HL-60/S4 treated with retinoic acid at 250 ng/mL for 4 days and 3 days (cell line): ENCODE data around the gene PHOSPHO1.

Experiments used
- in situ Hi-C: fragments of 300-500 bp; cut with MboI; formaldehyde crosslinking; loops from 2 replicates; pipeline ENCODE4 v1.7.0; 2022; ENCODE audit warnings: low sequenced_read_pairs

The PHOSPHO1 gene

DNA sequence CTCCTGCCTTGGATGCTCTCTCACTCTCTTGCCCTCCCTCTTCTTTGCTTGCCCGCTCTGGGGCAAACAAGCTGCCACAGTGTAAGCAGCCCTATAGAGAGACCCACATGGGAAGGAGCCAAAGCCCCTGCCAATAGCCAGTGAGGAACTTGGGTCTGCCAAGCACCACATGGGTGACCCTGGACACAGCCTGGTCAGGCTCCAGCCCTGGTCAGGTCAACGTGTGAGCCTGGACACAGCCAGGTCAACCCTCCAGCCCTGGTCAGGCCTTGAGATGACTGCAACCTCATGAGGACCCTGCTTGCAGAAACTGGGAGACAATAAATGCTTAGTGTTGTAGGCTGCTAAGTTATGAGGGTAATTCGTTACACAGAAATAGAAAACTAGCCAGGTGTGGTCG is 14.3 kb upstream of the PHOSPHO1 start:
- in situ Hi-C loops = no loop called here

DNA sequence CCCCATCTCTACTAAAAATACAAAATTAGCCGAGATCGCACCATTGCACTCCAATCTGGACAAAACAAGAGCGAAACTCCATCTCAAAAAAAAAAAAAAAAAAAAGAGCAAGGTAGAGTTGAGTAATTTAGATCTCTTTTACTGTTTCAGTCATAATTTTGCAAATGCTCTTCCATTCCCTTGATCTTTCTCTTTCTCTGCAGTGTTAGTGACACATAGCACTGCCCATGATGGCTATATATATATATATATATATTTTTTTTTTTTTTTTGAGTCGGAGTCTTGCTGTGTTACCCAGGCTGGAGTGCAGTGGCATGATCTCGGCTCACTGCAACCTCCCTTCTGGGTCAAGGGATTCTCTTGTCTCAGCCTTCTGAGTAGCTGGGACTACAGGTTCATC is 12.2 kb upstream of the PHOSPHO1 start:
- in situ Hi-C loops = no loop called here

DNA sequence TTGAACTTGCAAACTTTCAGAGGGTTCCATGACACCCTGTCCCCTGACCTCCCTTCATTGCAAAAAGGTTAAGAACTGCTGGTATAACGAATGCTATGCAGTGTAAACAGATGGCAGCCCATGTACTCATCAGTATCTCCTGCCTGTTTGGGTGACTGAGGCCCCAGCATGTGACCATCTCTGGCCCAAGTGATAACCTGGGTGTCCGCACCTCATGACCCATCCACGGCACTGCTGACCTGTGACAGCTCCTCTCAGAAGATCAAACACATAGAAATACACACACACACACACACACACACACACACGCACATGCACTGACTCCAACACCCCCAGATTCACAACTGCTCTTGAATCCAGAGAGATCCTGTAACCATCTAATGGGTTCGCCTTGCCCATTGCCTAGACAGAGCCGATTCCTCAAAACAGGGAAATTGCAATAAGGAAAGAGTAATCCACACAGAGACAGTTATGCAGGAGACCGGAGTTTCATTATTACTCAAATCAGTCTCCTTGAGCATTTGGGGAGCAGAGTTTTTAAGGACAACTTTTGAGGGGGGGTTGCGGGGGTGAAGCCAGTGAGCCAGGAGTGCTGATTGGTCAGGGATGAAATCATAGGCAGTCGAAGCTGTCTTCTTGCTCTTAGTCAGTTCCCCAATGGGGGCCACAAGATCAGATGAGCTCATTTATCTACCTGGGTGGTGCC is 11.3 kb upstream of the PHOSPHO1 start:
- in situ Hi-C loops = no loop called here

DNA sequence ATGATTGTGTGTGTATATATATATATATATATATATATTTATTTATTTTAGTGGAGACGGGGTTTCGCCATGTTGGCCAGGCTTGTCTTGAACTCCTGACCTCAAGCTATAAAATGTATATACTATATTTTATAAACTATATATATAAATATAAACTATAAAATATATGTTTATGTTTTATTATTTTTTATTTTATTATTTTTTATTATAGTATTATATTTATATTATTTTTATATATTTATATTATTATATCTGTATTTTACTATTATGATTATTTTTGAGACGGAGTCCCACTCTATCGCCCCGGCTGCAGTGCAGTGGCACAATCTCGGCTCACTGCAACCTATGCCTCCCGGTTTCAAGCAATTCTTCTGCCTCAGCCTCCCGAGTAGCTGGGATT is 10.5 kb upstream of the PHOSPHO1 start:
- in situ Hi-C loops = no loop called here

DNA sequence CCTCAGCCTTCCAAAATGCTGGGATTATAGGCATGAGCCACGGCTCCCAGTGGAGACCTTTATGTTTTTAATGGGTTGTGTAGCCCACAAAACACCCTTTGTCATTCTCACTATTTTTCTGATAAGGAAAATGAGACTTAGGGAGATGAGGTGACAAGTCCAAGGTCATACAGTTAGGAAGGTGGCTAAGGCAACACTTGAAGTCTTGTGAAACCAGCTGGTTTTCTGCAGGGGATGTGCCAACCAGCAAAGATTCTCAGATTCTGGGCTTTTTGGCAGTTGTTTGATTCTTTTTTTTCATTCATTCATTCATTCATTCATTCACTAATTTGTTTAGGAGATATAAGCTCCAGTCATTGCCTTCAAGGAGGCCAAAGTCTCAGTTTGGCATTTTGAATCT is 10.0 kb upstream of the PHOSPHO1 start:
- in situ Hi-C loops = no loop called here

DNA sequence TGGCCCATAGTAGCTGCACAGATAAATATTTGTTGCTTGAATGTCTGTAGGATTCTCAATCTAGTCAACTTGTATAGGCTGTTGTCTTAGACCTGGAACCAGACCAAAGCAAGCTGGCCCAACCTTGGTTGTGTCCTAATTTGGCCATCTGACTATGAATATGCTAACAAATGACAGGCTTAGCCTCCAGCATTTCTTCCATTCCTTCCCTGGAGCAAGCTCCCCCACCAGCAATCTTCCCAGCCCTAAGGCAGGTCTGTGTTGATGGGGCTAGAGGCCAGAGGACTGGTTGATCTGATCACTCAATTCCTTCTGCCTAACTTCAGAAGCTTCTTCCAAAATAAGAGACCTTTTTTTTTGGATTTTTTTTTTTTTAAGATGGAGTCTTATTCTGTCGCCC is 9.4 kb upstream of the PHOSPHO1 start:
- in situ Hi-C loops = no loop called here

DNA sequence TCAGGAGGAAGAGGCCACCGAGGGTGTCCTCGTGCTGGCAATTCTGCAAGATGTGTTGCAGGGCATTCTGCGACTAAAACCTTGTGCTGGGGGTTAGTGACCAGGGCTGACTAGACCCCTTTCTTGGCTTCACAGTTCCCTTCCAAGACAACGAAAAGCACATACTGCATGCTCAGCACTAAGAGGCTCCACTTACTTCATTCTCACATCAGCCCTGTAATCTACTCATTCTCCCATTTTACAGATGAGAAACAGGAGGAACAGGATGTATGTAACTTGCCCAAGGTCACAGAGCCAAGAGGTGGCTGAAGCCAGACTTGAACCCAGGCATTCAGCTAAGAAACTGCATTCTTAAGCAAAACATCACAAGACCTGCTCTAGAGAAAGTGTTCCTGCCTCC is 5.3 kb upstream of the PHOSPHO1 start:
- in situ Hi-C loops = no loop called here

DNA sequence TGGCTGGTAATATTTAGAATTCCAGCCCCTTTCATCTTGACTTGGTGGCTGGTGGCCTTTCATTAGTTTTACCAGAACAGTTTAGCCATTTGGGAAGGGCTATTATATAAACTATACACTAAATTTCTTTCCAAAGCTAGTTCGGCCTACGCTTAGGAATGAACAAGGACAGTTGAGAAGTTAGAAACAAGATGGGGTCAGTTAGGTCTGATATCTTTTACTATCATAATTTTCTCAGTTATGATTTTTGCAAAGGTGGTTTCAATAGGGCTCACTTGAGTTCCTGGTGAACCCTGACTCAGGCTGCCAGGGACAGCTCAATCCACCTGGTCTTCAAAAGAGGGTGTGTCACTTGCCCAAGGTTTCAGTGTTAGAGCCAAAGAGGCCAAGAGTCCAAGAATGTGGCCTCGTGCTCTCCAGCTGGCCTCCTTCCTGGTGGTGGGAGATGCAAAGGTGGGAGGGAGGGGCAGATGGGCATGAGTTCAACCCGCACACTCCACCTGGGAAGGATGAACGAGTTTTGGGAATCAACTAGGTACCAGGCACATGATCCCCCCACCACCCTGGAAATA is 4.0 kb upstream of the PHOSPHO1 start:
- in situ Hi-C loops = no loop called here

DNA sequence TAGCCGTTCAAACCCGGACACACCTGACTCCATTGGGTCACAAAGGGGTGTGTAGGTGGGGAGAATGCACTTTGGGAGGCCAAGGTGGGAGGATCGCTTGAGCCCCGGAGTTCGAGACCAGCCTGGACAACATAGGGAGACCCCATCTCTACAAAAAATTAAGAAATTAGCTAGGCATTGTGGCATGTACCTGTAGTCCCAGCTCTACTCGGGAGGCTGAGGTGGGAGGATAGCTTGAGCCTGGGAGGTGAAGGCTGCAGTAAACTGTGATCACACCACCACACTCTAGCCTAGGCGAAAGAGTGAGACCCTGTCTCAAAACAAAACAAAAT is 942 bp upstream of the PHOSPHO1 start:
- in situ Hi-C loops = no loop called here

DNA sequence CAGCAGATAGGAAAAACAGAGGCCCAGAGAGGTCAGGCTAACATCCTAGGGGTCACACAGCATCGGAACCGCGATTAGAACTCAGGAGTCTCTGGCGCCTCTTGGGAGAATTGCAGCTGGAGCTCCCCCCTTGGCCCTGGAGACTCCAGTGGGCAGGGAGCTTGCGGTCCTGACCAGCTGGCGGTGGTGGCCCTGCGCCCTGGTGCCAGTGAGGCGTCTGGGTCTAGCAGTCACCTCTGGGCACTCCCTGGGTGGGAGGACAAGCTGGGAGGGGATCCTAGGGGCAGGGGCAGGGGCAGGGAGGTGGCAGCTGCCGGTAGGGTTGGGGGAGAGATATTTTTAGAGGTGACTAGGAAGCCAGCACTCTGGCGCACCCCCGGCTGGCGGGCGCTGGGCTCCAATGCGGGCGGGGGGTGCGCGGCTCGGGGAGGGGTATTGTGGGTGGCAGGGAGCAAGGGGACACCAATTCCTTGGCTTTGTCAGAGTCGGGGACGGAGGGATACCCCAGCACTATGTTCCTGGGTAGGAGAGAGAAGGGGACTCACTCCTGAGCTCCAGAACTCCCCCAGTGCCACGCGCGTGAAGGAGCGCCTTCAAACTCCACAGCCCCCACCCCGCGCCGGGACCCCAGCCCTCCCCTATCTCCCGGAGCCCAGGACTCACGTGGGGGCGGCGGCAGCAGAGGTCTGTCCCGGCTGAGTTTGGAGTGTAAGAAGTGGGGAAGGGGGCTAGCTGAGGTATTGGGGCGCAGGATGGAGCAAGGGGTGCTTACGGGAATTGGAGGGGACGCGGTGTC is 584 bp downstream of the PHOSPHO1 start:
- in situ Hi-C loops = no loop called here

DNA sequence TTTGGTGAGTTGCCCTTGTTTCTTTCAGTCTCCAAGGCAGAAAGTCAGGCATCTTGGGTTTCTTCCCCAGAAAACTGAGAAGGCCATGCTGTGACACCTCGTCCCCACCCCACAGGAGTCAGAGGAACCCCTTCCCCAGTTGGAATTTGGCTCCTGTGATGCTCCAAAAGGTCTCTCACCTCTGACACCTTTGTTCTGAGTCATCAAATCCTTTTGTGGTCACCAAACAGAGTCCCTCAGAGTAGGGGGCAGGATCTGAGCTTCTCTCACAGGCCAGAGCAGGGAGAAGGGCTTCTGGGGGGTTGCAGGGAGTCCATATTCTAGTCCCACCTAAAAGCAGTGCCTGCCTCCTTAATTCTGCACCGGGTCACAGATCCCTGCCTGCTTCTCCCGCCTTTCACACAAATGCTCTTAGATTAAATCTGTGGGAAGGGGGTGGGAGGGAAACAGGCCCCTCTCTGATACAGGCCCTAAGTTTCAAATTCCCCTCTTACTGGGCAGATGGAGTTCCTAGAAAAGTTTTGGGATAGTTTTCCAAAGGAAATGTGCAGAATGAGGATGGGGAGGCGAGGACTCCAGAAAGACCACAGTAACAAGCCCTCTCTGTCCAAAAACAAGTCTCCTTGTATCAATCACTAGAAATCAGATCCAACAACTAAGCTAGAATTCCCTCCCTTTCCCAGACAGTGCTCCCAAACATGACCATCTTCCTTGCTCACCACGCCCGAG is 1.3 kb downstream of the PHOSPHO1 start:
- in situ Hi-C loops = no loop called here

DNA sequence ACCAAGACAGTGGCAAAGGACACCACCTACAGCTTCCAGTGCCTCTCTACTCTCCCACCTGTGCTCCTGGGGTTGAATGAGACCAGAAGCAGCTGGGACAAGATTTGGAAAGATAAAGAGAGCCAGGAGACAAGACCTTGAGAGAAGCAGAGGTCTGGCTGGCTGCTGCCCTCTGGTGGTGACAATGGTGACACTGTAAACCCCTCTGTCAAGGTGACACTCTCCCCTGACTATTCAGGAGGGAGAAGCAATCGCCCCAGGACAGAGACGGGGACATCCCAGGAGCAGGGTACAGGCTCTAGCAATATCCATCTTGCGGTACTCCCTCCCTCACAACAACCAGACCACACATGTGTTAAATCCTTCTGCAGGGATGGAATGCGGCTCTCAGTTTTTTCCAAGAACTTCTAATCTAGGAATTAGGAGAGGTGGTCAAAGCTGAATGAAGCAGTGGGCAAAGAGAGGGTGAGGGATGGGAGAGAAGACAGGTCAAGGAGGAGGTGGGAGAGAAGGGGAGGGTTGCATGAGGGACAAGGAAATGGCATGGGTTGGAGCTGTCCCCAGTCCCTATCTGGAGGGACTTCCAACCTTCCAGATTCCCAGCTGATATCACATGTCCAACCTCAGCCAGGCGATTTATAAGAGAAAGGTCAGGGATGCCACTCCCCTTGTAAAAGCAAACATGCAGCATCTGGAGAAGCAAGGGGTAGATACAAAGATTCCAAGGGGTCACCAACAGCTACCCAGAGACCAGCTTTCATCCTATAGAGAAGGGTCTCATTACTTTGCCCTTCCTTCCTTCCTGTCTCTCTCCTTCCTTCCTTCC is 2.9 kb downstream of the PHOSPHO1 start:
- in situ Hi-C loops = no loop called here

DNA sequence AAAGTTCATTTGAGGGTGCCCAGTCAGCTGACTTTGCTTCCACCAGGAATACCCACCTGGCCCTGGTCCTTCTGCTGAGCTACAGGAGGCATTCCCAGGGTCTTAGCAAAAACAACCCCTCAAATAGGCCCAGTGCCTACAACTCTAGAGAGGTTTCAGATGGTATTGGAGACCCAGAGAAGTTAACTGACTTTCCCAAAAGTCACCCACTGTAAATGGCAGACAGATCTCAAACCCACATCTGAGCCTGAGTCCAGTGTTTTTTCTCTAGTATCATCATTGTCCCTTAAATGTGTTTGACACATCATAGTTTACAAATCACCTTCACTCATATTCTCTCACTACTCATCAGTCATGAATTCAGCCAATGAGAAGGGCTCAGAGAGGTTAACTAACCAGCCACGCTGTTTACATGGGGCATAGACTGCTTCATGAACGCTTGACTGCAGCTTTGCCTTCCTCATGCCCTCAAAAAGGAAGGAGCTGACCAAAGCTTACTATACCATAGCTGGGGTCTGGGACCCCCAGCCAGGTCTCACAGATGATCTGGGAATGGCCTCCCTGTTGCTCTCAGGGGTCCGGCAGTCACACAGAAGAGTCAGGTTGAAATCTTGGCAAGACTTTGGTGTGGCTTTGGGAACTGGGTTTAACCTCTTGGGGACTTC is 3.7 kb downstream of the PHOSPHO1 start:
- in situ Hi-C loops = no loop called here

DNA sequence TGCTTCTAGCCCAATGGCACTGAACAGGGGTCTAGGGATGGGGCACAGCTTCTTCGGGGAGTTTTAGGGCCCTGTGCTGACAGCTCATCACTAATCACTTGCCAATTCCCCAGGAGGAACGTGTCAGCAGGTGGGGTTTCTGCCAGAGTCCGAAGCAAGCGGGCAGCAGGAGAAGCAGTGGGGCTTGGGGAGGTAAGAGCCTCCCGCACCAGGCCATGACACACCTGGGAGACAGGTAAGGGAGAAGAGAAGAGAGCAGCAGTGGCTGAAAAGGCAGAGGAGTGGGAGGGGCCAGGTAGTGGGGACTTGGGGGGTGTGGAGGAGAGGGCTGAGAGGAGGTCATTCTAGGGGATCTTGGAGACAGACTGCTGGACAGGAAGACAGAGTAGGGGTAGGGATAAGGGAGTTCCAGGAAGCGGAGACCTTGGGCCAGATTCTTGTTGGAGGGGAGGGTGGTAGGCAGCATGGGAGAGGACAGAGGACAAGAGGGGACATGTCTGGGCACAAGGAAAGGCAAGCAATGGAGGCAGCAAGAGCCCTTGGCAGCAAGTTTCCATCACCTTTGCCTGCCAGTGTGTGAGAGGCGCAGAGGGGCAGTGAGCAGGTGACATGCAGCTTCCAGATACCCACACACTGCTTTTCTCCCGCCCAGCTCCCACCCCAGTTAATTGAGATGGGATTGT is 4.9 kb downstream of the PHOSPHO1 start:
- in situ Hi-C loops = no loop called here

DNA sequence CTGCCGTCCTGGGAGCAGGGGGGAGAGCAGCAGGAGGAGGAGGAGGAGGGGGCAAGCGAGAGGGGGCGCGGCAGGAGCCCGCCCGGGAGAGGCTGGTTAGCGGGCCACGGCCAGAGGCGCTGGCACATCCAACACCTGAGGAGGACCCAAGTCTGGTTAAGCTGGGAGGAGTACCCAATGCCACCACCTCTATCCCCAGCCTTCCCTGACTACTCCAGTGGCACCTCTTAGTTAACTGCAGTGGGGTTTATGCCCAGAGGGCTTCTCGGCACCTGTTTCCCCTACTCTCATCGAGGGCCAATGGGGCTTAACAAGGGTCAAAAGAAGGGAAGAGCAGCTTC is 5.6 kb downstream of the PHOSPHO1 start:
- in situ Hi-C loops = no loop called here

DNA sequence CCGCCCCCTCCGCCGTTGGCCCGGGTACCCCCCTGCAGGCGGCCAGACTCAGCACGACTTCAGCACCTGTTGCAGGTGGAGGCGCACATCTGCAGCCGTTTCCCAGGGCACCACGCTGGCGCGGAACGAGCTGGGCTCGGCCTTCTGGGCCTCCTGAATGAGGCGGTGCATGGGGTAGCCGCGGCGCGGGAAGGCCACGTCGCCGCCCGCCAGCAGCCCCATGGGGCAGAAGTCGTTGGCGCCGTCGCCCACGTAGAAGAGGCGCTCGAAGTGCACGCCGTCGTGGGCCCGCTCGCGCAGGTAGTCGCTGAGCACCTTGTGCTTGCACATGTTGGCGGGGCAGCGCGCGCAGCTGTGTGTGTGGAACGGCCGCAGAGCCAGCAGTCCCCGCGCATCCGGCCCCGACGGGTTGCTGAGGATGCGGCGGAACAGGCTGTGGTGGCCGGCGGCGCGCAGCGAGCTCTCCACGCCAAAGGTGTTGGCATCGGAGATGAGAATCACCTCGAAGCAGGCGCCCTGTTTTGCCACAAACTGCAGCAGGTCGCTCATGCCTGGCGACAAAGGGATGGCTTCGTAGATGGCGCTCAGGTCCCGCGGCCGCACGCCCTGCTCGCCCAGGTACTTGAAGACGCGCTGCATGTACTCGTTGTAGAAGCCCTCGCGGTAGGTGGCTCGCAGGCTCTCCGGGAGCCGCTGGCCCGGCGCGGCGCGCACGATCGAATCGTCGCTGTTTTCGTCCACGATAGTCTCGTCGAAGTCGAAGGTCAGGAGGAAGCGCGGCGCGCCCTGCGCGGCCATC is 6.2 kb downstream of the PHOSPHO1 start:
- in situ Hi-C loops = no loop called here

DNA sequence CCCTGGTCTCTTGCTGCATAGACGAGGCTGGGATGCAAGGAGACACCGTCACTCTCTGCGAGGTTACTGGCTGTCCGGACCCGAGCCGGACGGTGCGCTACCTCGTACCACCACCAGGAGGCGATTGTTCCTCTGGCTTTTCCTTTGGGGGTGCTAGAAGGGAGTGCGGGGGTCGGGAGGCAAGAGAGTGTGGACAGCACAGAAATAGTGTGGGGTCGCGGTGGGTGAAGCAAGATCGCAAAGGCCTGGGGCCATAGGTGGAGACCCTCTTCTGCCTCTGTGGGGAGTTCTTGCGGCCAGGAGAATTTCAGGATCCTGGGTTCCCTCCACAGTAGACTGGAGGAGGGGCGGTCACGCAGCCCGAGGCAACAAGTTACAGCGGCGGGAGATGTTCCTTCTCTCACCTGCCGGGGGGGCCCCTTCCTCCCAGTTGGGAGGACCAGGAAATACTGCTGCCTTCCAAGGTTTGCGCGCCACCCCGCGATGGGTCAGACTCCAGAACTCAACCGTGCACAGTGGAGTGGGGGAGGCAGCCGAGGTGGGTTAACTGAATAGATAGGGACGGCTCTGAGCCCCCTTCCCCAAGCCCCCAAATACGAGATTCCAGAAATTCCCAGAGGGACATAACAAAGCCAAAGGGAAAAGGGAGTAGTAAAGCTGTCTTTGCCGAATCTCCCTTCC is 6.9 kb downstream of the PHOSPHO1 start:
- in situ Hi-C loops = no loop called here

DNA sequence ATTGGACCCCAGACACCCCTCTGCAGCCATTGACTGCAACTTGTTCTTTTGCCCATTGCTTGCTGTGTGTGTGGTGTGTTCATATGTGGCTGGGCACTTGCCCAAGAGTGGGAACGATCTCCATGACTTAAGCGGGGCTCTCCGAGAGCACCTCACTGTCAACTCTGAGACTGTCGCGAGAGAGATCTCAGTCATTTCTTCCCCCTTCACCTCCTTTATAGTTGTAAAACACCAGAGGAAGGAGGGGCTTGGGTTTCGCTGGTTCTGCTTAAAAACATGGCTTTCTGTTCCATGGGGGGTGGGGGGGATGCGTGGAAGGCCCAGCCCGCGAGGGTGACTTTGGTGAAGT is 7.4 kb downstream of the PHOSPHO1 start:
- in situ Hi-C loops = no loop called here

DNA sequence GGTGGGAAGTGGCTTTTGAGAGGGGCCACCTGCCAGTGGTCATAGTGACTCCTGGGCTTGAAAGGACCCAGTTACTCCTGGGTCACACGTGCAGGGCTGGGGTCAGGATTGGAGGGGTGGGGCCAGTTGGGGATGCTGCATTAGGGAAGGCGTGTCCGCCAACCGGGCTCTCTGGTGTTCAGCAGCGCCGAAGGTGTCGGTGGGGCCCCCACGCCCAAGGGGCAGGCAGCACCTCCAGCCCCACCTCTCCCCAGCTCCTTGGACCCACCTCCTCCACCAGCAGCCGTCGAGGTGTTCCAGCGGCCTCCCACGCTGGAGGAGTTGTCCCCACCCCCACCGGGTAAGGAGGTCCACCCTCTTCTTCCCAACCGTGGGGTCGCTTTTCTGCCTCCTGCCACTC is 10.6 kb downstream of the PHOSPHO1 start:
- in situ Hi-C loops = no loop called here
